Measurements from ENCODE around the gene IER5.
A peak's percentile ranks its signal among the peaks of the same experiment; 100 is the strongest.

Gene IER5

GRCh38 chr1:181140891-181141290, 52.4 kb downstream of the IER5 start:
- peak overlapping the region; percentile 100 for H3K27ac Mint-ChIP-seq

GRCh38 chr1:181141431-181141910, 53.0 kb downstream of the IER5 start:
- Mint-ChIP-seq H3K27ac (peak overlapping the region; percentile 100), H3K27me3 (no peaks in the 10 kb centered on the region), H3K4me3 (peak overlapping the region; percentile 32), H3K9me3 (peaks cover 3% of the 10 kb centered on the region), H3K36me3 (peaks cover 19% of the 10 kb centered on the region), H3K4me1 (peaks cover 64% of the 10 kb centered on the region)
- ATAC-seq = peak; percentile 60

More at GRCh38 chr1:181140891-181141290, 52.4 kb downstream of the IER5 start:
- H3K4me3 Mint-ChIP-seq = peak overlapping the region; percentile 32
- peak; percentile 68 for ATAC-seq
- no peaks in the 10 kb centered on the region for H3K27me3 Mint-ChIP-seq
- peaks cover 13% of the 10 kb centered on the region for H3K36me3 Mint-ChIP-seq
- H3K9me3 Mint-ChIP-seq = no peaks in the 10 kb centered on the region
- H3K4me1 Mint-ChIP-seq = peaks cover 69% of the 10 kb centered on the region

Measured in stimulated activated memory B cell treated with anti-CD40 and anti-IgM and Interleukin-4, amounts not matched to agents 10 μg/mL and 1 μg/mL and 100 μg/mL, for 72 hours (primary cell).